Muscle layer of duodenum (tissue), 2 donors: ENCODE results near the gene RAPGEFL1.

Source experiments
- H3K27ac ChIP-seq: one replicate; pipeline ENCODE4 v1.7.0; 2013; ENCODE audit warnings: mild to moderate bottlenecking, low read length
- H3K27me3 ChIP-seq: one replicate; pipeline ENCODE4 v1.7.0; 2013; ENCODE audit warnings: low read depth, mild to moderate bottlenecking, control low read depth, low read length
- H3K36me3 ChIP-seq, 2 donors: one replicate each; pipeline ENCODE4 v1.7.0; 2013; ENCODE audit warnings: low read length in 2 of 2, control low read depth in 1 of 2, mild to moderate bottlenecking in 1 of 2; ENCODE audit not compliant: insufficient read depth in 2 of 2, control insufficient read depth in 1 of 2
- H3K4me1 ChIP-seq, 2 donors: one replicate each; pipeline ENCODE4 v1.7.0; 2013; ENCODE audit warnings: low read length in 2 of 2, mild to moderate bottlenecking in 2 of 2, control low read depth in 1 of 2, moderate library complexity in 1 of 2; ENCODE audit not compliant: insufficient read depth in 2 of 2, control insufficient read depth in 1 of 2
- H3K4me3 ChIP-seq, 2 donors: one replicate each; pipeline ENCODE4 v1.7.0; 2013; ENCODE audit warnings: low read length in 2 of 2, low read depth in 1 of 2, mild to moderate bottlenecking in 1 of 2
- H3K9me3 ChIP-seq, 2 donors: one replicate each; pipeline ENCODE4 v1.7.0; 2013; ENCODE audit warnings: low read length in 2 of 2, control low read depth in 1 of 2, mild to moderate bottlenecking in 1 of 2; ENCODE audit not compliant: control insufficient read depth in 1 of 2
- donor health status: healthy.

The RAPGEFL1 gene

DNA sequence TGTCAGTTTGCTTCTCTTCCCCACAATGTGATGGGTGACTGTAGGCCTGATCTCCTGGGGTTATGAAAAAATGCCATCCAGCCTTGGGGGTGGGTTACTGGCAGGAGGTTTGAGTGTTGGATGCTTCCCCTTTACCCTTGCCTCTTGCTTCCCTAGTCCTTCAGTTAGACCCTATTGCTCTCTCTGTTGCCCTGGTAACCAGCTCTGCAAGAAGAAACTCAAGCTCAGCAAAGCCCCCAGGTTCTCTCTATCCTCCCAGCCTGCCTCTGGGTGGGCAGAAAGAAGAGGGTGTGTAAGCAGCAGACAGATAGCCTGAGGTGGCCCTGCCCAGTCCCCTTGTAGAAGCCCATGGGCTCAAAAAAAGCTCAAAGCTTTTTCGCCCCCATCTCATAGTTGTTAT is 2.8 kb upstream of the RAPGEFL1 start:
- Histone ChIP-seq H3K4me3 (no peak overlapping the region), H3K36me3 (peaks cover 36 to 39% of the 10 kb centered on the region in 2 donors), H3K9me3 (no peaks in the 10 kb centered on the region), H3K4me1 (peaks cover 4 to 9% of the 10 kb centered on the region in 2 donors), H3K27me3 (no peaks in the 10 kb centered on the region), H3K27ac (no peak overlapping the region)

GRCh38 chr17:40175928-40176753 is 1.1 kb upstream of the RAPGEFL1 start:
- H3K4me1 ChIP-seq = peaks cover 4 to 9% of the 10 kb centered on the region in 2 donors
- peaks cover 22 to 24% of the 10 kb centered on the region in 2 donors for H3K36me3 ChIP-seq
- H3K27me3 ChIP-seq = no peaks in the 10 kb centered on the region
- H3K4me3 ChIP-seq = no peak overlapping the region
- H3K9me3 ChIP-seq = no peaks in the 10 kb centered on the region
- peak overlapping the region; percentile 79 for H3K27ac ChIP-seq

- no peaks in the 10 kb centered on the region for H3K9me3 ChIP-seq
- H3K27ac ChIP-seq = peak overlapping the region; percentile 79
- H3K36me3 ChIP-seq = peaks cover 16 to 18% of the 10 kb centered on the region in 2 donors
- peaks cover 4 to 9% of the 10 kb centered on the region in 2 donors for H3K4me1 ChIP-seq
- no peaks in the 10 kb centered on the region for H3K27me3 ChIP-seq
- peak overlapping the region in 1 of 2 donors; percentile 30 for H3K4me3 ChIP-seq
Measured at GRCh38 chr17:40176754-40177110, 538 bp upstream of the RAPGEFL1 start.

DNA sequence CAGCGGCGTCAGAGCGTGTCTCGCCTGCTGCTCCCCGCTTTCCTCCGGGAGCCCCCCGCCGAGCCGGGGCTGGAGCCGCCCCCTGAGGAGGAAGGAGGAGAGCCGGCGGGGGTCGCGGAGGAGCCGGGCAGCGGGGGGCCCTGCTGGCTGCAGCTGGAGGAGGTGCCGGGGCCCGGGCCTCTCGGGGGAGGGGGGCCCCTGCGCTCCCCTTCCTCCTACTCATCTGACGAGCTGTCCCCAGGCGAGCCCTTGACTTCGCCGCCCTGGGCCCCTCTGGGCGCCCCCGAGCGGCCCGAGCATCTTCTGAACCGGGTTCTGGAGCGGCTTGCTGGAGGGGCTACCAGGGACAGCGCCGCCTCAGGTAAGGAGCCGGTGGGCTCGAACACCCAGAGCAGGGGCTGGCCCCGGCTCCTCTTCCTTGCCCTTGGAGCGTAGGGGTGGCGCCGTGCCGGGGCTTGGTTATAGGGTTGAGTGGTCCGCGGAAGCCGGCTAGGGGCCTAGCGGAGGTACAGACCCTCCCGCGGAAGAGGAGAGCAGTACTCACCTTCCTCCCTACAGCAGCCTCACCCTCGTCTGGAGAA is 841 bp downstream of the RAPGEFL1 start:
- Histone ChIP-seq H3K9me3 (no peaks in the 10 kb centered on the region), H3K4me3 (peak overlapping the region in 1 of 2 donors; percentile 70), H3K27ac (peak overlapping the region; percentile 75), H3K4me1 (peaks cover 4 to 9% of the 10 kb centered on the region in 2 donors), H3K27me3 (no peaks in the 10 kb centered on the region), H3K36me3 (peaks cover 8 to 15% of the 10 kb centered on the region in 2 donors)

DNA sequence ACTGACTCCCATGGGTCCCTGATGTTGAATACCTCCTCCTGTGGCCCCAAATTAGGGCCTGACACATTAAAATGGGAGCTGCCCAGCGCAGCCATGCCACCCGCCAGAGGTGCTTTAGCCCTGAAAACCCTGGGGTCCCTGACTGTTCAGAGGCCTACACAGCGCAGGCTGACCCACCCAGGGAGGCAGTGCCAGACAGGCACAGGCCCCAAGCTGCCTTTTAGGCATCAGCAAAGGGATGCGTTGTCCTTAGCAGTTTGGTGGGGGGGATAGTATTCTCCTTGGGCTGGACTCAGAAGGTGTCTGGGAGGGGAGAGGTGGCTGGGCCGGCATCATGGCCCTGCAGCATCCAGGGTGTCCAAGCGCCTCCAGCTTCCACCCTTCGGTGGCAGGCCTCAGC is 1.4 kb downstream of the RAPGEFL1 start:
- Histone ChIP-seq H3K27ac (peak overlapping the region; percentile 75), H3K27me3 (no peaks in the 10 kb centered on the region), H3K4me1 (peaks cover 4 to 9% of the 10 kb centered on the region in 2 donors), H3K36me3 (peaks cover 8 to 11% of the 10 kb centered on the region in 2 donors), H3K4me3 (no peak overlapping the region), H3K9me3 (no peaks in the 10 kb centered on the region)

DNA sequence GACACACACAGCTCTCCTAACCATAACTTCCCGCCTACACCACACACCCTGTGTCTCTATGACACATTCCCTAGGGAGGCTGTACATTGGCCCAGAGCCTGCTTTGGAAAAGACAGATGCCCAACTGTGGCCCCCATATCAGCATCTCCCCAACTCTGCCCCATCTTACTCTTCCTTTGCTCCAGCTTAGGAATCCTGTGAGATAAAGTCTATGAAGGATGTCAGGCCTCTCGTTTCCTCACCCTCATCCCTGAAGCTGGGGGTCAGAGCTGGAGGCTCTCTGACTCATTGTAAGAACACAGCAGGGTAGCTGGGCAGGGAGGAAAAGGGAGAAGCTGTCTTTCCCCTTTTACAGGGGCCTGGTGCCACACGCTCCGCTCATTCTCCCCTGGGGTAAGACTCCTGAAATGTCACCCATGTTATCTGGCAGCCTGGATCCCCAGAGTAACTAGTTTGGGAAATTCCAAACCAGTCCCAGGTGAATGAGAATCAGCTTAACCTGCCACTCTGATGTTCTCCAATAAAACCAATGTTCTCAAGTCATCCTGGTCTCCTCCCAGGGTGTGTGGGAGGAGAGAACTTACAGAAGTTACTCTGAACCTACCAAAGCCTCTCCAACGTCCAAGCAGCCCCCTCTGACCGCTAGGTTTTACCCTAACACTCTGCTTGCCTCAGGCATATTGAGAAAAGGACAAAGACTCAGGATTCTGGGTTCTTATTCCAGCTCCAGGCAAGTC is 2.8 kb downstream of the RAPGEFL1 start:
- H3K27ac ChIP-seq = peak overlapping the region; percentile 83
- no peaks in the 10 kb centered on the region for H3K9me3 ChIP-seq
- no peaks in the 10 kb centered on the region for H3K36me3 ChIP-seq
- no peak overlapping the region for H3K4me3 ChIP-seq
- no peaks in the 10 kb centered on the region for H3K27me3 ChIP-seq
- peaks cover 4 to 9% of the 10 kb centered on the region in 2 donors for H3K4me1 ChIP-seq

GRCh38 chr17:40180694-40181093 is 3.4 kb downstream of the RAPGEFL1 start:
- peak overlapping the region; percentile 83 for H3K27ac ChIP-seq
- no peaks in the 10 kb centered on the region for H3K9me3 ChIP-seq
- H3K4me3 ChIP-seq = no peak overlapping the region
- no peaks in the 10 kb centered on the region for H3K27me3 ChIP-seq
- no peaks in the 10 kb centered on the region for H3K36me3 ChIP-seq
- peaks cover 4 to 9% of the 10 kb centered on the region in 2 donors for H3K4me1 ChIP-seq

- Histone ChIP-seq H3K9me3 (no peaks in the 10 kb centered on the region), H3K36me3 (no peaks in the 10 kb centered on the region), H3K27ac (peak overlapping the region; percentile 83), H3K4me1 (peaks cover 4 to 9% of the 10 kb centered on the region in 2 donors), H3K4me3 (no peak overlapping the region), H3K27me3 (no peaks in the 10 kb centered on the region)
Measured at GRCh38 chr17:40181205-40181604, 3.9 kb downstream of the RAPGEFL1 start.

- peaks cover 0 to 7% of the 10 kb centered on the region in 2 donors for H3K4me1 ChIP-seq
- H3K36me3 ChIP-seq = no peaks in the 10 kb centered on the region
Measured at GRCh38 chr17:40182606-40183005, 5.3 kb downstream of the RAPGEFL1 start.

DNA sequence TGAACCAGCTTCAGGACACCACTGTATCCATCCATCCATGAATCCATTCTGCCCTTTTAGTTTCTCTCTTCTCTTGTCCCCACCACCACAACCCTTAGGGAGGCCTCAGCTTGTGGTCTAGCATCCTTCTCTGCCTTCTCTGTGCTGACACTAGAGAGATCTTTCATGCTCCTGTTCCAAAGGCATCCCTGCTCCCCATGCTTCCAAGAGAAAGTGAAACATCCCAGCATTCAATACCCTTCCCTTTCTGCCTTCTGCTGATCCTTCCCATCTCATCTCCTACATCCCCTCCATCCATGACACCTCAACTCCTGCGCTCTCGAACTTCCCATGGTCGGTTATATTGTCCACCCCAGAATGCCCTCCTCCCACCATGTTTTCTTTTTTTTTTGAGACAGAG is 10.0 kb downstream of the RAPGEFL1 start:
- peaks cover 5 to 14% of the 10 kb centered on the region in 2 donors for H3K4me1 ChIP-seq
- H3K4me3 ChIP-seq = no peak overlapping the region
- no peaks in the 10 kb centered on the region for H3K27me3 ChIP-seq
- H3K36me3 ChIP-seq = no peaks in the 10 kb centered on the region
- H3K9me3 ChIP-seq = no peaks in the 10 kb centered on the region
- no peak overlapping the region for H3K27ac ChIP-seq

More at GRCh38 chr17:40182606-40183005, 5.3 kb downstream of the RAPGEFL1 start:
- Histone ChIP-seq H3K27me3 (no peaks in the 10 kb centered on the region), H3K9me3 (no peaks in the 10 kb centered on the region), H3K4me3 (no peak overlapping the region), H3K27ac (no peak overlapping the region)

- Histone ChIP-seq H3K27ac (no peak overlapping the region), H3K9me3 (no peaks in the 10 kb centered on the region), H3K36me3 (no peaks in the 10 kb centered on the region), H3K27me3 (no peaks in the 10 kb centered on the region), H3K4me3 (no peak overlapping the region), H3K4me1 (peaks cover 5 to 14% of the 10 kb centered on the region in 2 donors)
Measured at GRCh38 chr17:40188694-40189093, 11.4 kb downstream of the RAPGEFL1 start.
